SJCRH30 (cell line): ENCODE results near the gene PRR20D. TPM values are rescaled to one million over a fixed set of nuclear protein-coding genes. Genes with fewer than 3 reads are reported as not detected.

Experiments used
- total RNA-seq: library from RNA; depleted of rRNA; stranded (reverse); fragments of >200 nt; shearing (Covaris generic); gene quantifications from 2 replicates; pipeline ENCODE4 v1.2.3, GENCODE V29; 2014; rRNA removed

PRR20D gene
- total RNA-seq, 1 experiment from 2014 or later = not detected

Other genes starting within 250 kb of the PRR20D start
- gene PRR20A, start 19.7 kb upstream of the PRR20D start, total RNA-seq = not detected in 2 replicates
- gene PRR20B, start 13.1 kb upstream of the PRR20D start, total RNA-seq = not detected in 2 replicates
- gene PRR20C, start 6.6 kb upstream of the PRR20D start, total RNA-seq = not detected in 2 replicates
- gene PRR20E, start 6.6 kb downstream of the PRR20D start, total RNA-seq = not detected in 2 replicates